SK-N-SH treated with all-trans-retinoic acid at 6 μM for 48 hours (cell line): Measurements from ENCODE around the gene ANKFN1.

Source experiments
- BACH2 ChIP-seq: fragments of 250-450 bp; sonication (Bioruptor Pico); IDR thresholded peaks from 2 replicates; pipeline ENCODE4 v1.9.0; 2021; ENCODE audit warnings: mild to moderate bottlenecking, borderline replicate concordance
- RARB ChIP-seq: fragments of 250-450 bp; sonication (Bioruptor Pico); IDR thresholded peaks from 2 replicates; pipeline ENCODE4 v1.8.0; 2021; ENCODE audit warnings: mild to moderate bottlenecking, moderate library complexity
- SNAI2 ChIP-seq: fragments of 250-450 bp; sonication (Bioruptor Pico); IDR thresholded peaks from 2 replicates; pipeline ENCODE4 v1.5.0; 2020; ENCODE audit warnings: mild to moderate bottlenecking, moderate library complexity
- TOX ChIP-seq: fragments of 250-450 bp; sonication (Bioruptor Pico); IDR thresholded peaks from 2 replicates; pipeline ENCODE4 v1.8.0; 2021; ENCODE audit warnings: mild to moderate bottlenecking, moderate library complexity, borderline replicate concordance
- ZFP30 ChIP-seq: fragments of 450-650 bp; formaldehyde crosslinking; IDR thresholded peaks from 2 replicates; pipeline ENCODE4 v1.5.0; 2022; ENCODE audit warnings: mild to moderate bottlenecking, moderate library complexity
- ZNF565 ChIP-seq: fragments of 450-650 bp; formaldehyde crosslinking; conservative IDR thresholded peaks from 2 replicates; pipeline ENCODE4 v1.5.0; 2020; ENCODE audit warnings: low read depth, mild to moderate bottlenecking, moderate library complexity
- ZNF8 ChIP-seq: fragments of 450-650 bp; formaldehyde crosslinking; IDR thresholded peaks from 2 replicates; pipeline ENCODE4 v1.5.0; 2020; ENCODE audit warnings: mild to moderate bottlenecking, moderate library complexity

GRCh38 chr17:56558088-56558487 lies 404.8 kb downstream of the ANKFN1 start:
- TF ChIP-seq ZNF565 (CRISPR knock-in tag) (no peak), ZFP30 (CRISPR knock-in tag) (no peak), BACH2 (CRISPR knock-in tag) (no peak), ZNF8 (CRISPR knock-in tag) (no peak), RARB (CRISPR knock-in tag) (no peak), TOX (CRISPR knock-in tag) (no peak), SNAI2 (no peak)
